GM12878 (cell line): ENCODE data around the gene MOCOS. TPM values are rescaled to one million over a fixed set of nuclear protein-coding genes. Genes with fewer than 3 reads are reported as not detected.

Experiments used
- ATAC-seq: fragments of 200-7000 bp; cut with Tn5 transposase; 3 replicates; pipeline ENCODE4 v1.9.1; 2020; ENCODE audit warnings: mild to moderate bottlenecking, moderate library complexity
- BruUV-seq: library from RNA; stranded (reverse); fragments of 400-500 nt; replicated peaks from 2 replicates; lab custom pipeline; 2021; lab: Mats Ljungman, UMichigan
- CTCF ChIA-PET: fragments of 300-600 bp; sonication (Branson Sonifier 250); formaldehyde crosslinking; extraction: SDS; loops from one replicate; lab custom pipeline; 2021; ENCODE audit warnings: inconsistent platforms; lab: Yijun Ruan, JAX
- POLR2A ChIA-PET: fragments of 350-600 bp; formaldehyde crosslinking; extraction: SDS; loops from one replicate; lab custom pipeline; 2021; ENCODE audit warnings: inconsistent platforms; lab: Charles Lee
- RAD21 ChIA-PET: fragments of 300-600 bp; sonication (Branson Sonifier 250); formaldehyde crosslinking; loops from one replicate; lab custom pipeline; 2023; ENCODE audit warnings: antibody characterized with exemption; ENCODE audit not compliant: unreplicated experiment; lab: Charles Lee
- SMC1A ChIA-PET: fragments of 300-600 bp; sonication (Branson Sonifier 250); formaldehyde crosslinking; loops from one replicate; lab custom pipeline; 2023; ENCODE audit not compliant: unreplicated experiment, uncharacterized antibody; lab: Charles Lee
- DNase-seq: peaks from one replicate; pipeline ENCODE4 v3.0.0-alpha.2; 2011; ENCODE audit warnings: low read depth, low spot score
- FAIRE-seq: peaks from 3 replicates; lab custom pipeline; 2011; peaks lifted over from hg19 to GRCh38; lab: Jason Lieb, UNC
- H2AFZ ChIP-seq: 2 replicates; pipeline ENCODE4 v1.6.0; 2011; ENCODE audit warnings: low read depth, low read length, control low read depth; ENCODE audit not compliant: control insufficient read depth
- H3K27ac ChIP-seq: 2 replicates; pipeline ENCODE4 v1.5.1; 2011; ENCODE audit warnings: control low read depth; ENCODE audit not compliant: control insufficient read depth, insufficient read depth
- H3K27me3 ChIP-seq, 2 experiments: replicated peaks in 1 of 2; 2 replicates each; pipeline versions ENCODE4 v1.6.0 to v1.6.1; 2011; ENCODE audit warnings: low read length in 1 of 2; ENCODE audit not compliant: control insufficient read depth in 2 of 2, insufficient read depth in 2 of 2
- H3K36me3 ChIP-seq, 2 experiments: 2 replicates each; pipeline ENCODE4 v1.5.1; 2011; ENCODE audit warnings: low read length in 1 of 2; ENCODE audit not compliant: control insufficient read depth in 2 of 2, insufficient read depth in 2 of 2
- H3K4me1 ChIP-seq: 2 replicates; pipeline ENCODE4 v1.6.1; 2011; ENCODE audit warnings: mild to moderate bottlenecking, low read length, moderate library complexity, mixed read lengths; ENCODE audit not compliant: control insufficient read depth, insufficient read depth
- H3K4me2 ChIP-seq: 2 replicates; pipeline ENCODE4 v1.6.0; 2011; ENCODE audit warnings: control low read depth; ENCODE audit not compliant: control insufficient read depth, insufficient read depth
- H3K4me3 ChIP-seq: fragments of 200-600 bp; sonication (generic); 2 replicates; pipeline ENCODE4 v1.5.1; 2016
- H3K79me2 ChIP-seq: 2 replicates; pipeline ENCODE4 v1.6.0; 2011; ENCODE audit warnings: low read length; ENCODE audit not compliant: control insufficient read depth, insufficient read depth
- H3K9ac ChIP-seq: 2 replicates; pipeline ENCODE4 v1.8.0; 2011; ENCODE audit warnings: low read length, control low read depth, mixed read lengths; ENCODE audit not compliant: control insufficient read depth, insufficient read depth
- H3K9me3 ChIP-seq: replicated peaks from 3 replicates; pipeline ENCODE4 v1.5.1; 2011; ENCODE audit warnings: mild to moderate bottlenecking, low read length; ENCODE audit not compliant: control insufficient read depth, insufficient read depth
- H4K20me1 ChIP-seq: 2 replicates; pipeline ENCODE4 v1.6.0; 2011; ENCODE audit not compliant: control insufficient read depth, insufficient read depth
- CEBPZ ChIP-seq: fragments of 150-350 bp; IDR thresholded peaks from 2 replicates; pipeline ENCODE4 v1.6.1; 2016; ENCODE audit warnings: low read depth, low read length
- CHD1 ChIP-seq: IDR thresholded peaks from 2 replicates; pipeline ENCODE4 v1.6.1; 2012; ENCODE audit warnings: low read depth, low read length, improper control_type of control experiment
- CTCF ChIP-seq, 3 experiments: IDR thresholded peaks in 2 of 3; conservative IDR thresholded peaks in 1 of 3; 2 replicates each; pipeline ENCODE4 v1.5.1; 2011; ENCODE audit warnings: low read depth in 3 of 3, low read length in 3 of 3, mild to moderate bottlenecking in 3 of 3, control low read depth in 2 of 3, moderate library complexity in 2 of 3, inconsistent platforms in 1 of 3, mixed read lengths in 1 of 3; ENCODE audit not compliant: control insufficient read depth in 2 of 3, insufficient read depth in 1 of 3; ENCODE audit errors: extremely low read depth in 1 of 3
- CUX1 ChIP-seq: IDR thresholded peaks from 2 replicates; pipeline ENCODE4 v1.6.1; 2012; ENCODE audit warnings: improper control_type of control experiment, low read depth, low read length; ENCODE audit not compliant: insufficient replicate concordance
- GATAD2B ChIP-seq: fragments of 450-650 bp; conservative IDR thresholded peaks from 2 replicates; pipeline ENCODE4 v1.6.1; 2017; ENCODE audit warnings: low read depth, mild to moderate bottlenecking, moderate library complexity
- NFXL1 ChIP-seq: fragments of 450-650 bp; IDR thresholded peaks from 2 replicates; pipeline ENCODE4 v1.6.1; 2017; ENCODE audit warnings: antibody characterized with exemption, mild to moderate bottlenecking, borderline replicate concordance
- WGBS: methylation state at CpG from one replicate; pipeline ENCODE4 v1.1.6; 2016; ENCODE audit warnings: low lambda C conversion rate; ENCODE audit not compliant: insufficient replicate concordance, insufficient coverage; ENCODE audit errors: missing lambda C conversion rate; 5-methylcytosine and 5-hydroxymethylcytosine counted together
- in situ Hi-C: fragments of 300-500 bp; cut with MboI; formaldehyde crosslinking; loops from 9 replicates; pipeline ENCODE4 v1.14.3; 2018; ENCODE audit warnings: mixed read lengths
- intact Hi-C: fragments of 100-400 bp; cut with micrococcal nuclease; formaldehyde crosslinking; loops from one replicate; pipeline ENCODE4 v1.14.2; 2022; ENCODE audit not compliant: unreplicated experiment
- polyA plus RNA-seq, 11 experiments: library from polyadenylated mRNA; depleted of rRNA in 4 of 11; unstranded in 6 of 11; stranded (reverse) in 5 of 11; fragments of >200 nt; fragmentation: Nextera tagmentation in 4 of 11; fragmentation: Illumina TruSeq in 1 of 11; extraction: Ambion mirVana in 4 of 11; extraction: Trizol in 1 of 11; gene quantifications; 1 replicate in 1 of 11; 2 replicates in 10 of 11; pipeline versions ENCODE4 v1.2.1 to v1.2.3, GENCODE V29; 2011 to 2016; ENCODE audit warnings: inconsistent platforms in 2 of 11, missing spikeins in 2 of 11, low read depth in 1 of 11
- total RNA-seq, 4 experiments: library from RNA; depleted of rRNA in 3 of 4; stranded (reverse); fragments of >200 nt in 3 of 4; fragmentation: Illumina TruSeq in 1 of 4; extraction: Trizol in 1 of 4; gene quantifications; 2 replicates each; pipeline versions ENCODE4 v1.2.1 to v1.2.3, GENCODE V29; 2013 to 2021

MOCOS gene
- total and polyA plus RNA-seq, 10 of the 15 experiments (the other 5 are each of a cell fraction or from before 2014, with no cell fraction given) = 0.16 to 0.56 (median 0.33) TPM

- TF ChIP-seq CTCF (IDR thresholded peaks at IDR 0.05 in 2 of 3, conservative IDR thresholded peaks at IDR 0.05 in 1 of 3; ENCODE audit: control insufficient read depth in 2 of 3, extremely low read depth in 1 of 3, insufficient read depth in 1 of 3, low read depth in 3 of 3, low read length in 3 of 3) = no peak
- no peak for TF ChIP-seq CEBPZ
- no peak for TF ChIP-seq GATAD2B
- TF ChIP-seq CHD1 = no peak
These were observed 26.3 kb upstream of the MOCOS start (continued) for GRCh38 chr18:36160959-36161371.

- 100% methylated on average over 1 of the region's 1 CpG for whole genome bisulfite sequencing
- Histone ChIP-seq H2AFZ (no peak overlapping the region), H3K9me3 (no peaks in the 10 kb centered on the region), H3K27me3 (no peaks in the 10 kb centered on the region), H3K4me2 (no peak overlapping the region), H3K79me2 (no peaks in the 10 kb centered on the region), H4K20me1 (no peaks in the 10 kb centered on the region), H3K9ac (no peak overlapping the region), H3K27ac (no peak overlapping the region), H3K4me3 (no peak overlapping the region), H3K36me3 (peaks cover 12 to 28% of the 10 kb centered on the region in 2 experiments), H3K4me1 (no peaks in the 10 kb centered on the region)
- intact Hi-C loops = no loop called here
- no peak for ATAC-seq
- BruUV-seq = no TSS peak
- FAIRE-seq = no peak
- no peak for DNase-seq
- ChIA-PET SMC1A (interaction anchor here (0.8 to 1.3 kb wide), 2 partner anchors 29 to 122 kb away, joined by 3 read pairs; no protein-coding TSS in a partner anchor), POLR2A (no interaction called here), RAD21 (no interaction called here), CTCF (interaction anchor here (1.9 kb wide), 1 partner anchor 122 kb away, joined by 8 read pairs; no protein-coding TSS in a partner anchor)
- in situ Hi-C loops = no loop called here
- no peak for TF ChIP-seq CUX1
- TF ChIP-seq CEBPZ = no peak
- TF ChIP-seq NFXL1 = no peak
These were observed 24.3 kb upstream of the MOCOS start for GRCh38 chr18:36162981-36163380.
